HFF-Myc (cell line): ENCODE measurements around the gene TPRA1.
A peak's percentile ranks its signal among the peaks of the same experiment; 100 is the strongest.
"Not testable (repeated sequence)": the region's sequence is repeated elsewhere in the genome, so short reads cannot be mapped to it uniquely, and the experiment has no call there.

ENCODE experiments used
- DNase-seq: peaks from one replicate; pipeline ENCODE4 v3.0.0-alpha.2; 2011; ENCODE audit warnings: low read depth; ENCODE audit errors: extremely low read depth
- H3K4me3 ChIP-seq: replicated peaks from 2 replicates; pipeline ENCODE4 v1.5.1; 2011; ENCODE audit warnings: low read depth, mild to moderate bottlenecking, control low read depth, low read length
- TF ChIP-seq, protein P1 (sequence below): IDR thresholded peaks from 2 replicates; pipeline ENCODE4 v1.5.1; 2012; ENCODE audit warnings: mild to moderate bottlenecking, low read depth, low read length, control low read depth; ENCODE audit errors: missing control alignments

The TPRA1 gene

DNA sequence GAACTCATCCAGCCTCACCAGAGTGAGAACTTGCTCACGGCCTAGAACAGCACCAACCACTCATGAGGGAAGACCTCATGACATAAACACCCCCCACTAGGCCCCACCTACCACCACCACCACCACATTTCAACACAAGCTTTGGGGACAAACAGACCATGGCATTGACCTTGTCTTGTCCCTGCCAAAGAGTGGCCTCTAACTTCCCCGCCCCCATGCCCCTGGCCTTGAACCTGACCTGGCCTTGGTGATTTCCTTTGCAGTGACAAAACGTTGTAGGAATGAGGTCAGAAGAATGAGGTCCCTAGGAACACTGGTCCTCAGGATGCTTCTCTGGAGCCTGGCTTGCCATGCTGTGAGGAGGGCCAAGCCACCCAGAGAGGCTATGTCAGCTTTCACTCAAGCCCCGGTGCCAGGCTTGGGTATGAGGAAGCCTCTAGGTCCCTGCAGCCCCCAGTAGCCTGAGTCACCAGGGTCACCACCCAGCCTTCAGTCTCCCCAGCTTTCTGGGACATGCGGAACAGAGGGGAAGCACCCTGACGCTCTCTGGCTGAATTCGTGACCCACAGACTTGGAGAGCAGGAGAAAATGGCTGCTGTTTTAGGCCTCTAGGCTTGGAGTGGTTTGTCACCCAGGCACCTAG is 57.9 kb downstream of the TPRA1 start:
- DNase-seq = no peak
- TF ChIP-seq, protein P1, sequence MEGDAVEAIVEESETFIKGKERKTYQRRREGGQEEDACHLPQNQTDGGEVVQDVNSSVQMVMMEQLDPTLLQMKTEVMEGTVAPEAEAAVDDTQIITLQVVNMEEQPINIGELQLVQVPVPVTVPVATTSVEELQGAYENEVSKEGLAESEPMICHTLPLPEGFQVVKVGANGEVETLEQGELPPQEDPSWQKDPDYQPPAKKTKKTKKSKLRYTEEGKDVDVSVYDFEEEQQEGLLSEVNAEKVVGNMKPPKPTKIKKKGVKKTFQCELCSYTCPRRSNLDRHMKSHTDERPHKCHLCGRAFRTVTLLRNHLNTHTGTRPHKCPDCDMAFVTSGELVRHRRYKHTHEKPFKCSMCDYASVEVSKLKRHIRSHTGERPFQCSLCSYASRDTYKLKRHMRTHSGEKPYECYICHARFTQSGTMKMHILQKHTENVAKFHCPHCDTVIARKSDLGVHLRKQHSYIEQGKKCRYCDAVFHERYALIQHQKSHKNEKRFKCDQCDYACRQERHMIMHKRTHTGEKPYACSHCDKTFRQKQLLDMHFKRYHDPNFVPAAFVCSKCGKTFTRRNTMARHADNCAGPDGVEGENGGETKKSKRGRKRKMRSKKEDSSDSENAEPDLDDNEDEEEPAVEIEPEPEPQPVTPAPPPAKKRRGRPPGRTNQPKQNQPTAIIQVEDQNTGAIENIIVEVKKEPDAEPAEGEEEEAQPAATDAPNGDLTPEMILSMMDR = no peak
- H3K4me3 ChIP-seq = no peak overlapping the region

DNA sequence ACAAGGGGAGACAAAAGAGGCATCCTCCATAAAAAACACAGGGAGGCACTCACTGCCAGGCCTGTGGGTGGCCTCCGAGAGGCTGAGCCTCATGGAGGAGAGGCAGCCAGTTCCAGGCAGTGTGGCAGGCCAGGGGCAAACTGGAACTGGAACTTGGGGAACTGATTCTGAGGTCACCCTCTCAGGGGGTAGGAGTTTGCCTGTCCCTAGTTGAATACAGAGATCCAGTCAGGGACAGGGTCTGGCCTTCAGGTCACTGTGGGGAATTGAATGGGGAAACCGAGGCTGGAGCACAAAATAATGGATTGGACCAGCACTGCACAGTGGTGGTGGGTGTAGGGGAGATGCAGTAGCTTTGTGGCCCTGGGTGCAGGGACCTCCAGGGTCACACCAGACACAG is 58.7 kb downstream of the TPRA1 start:
- no peak for DNase-seq
- no peak overlapping the region for H3K4me3 ChIP-seq
- TF ChIP-seq, protein P1 = no peak

DNA sequence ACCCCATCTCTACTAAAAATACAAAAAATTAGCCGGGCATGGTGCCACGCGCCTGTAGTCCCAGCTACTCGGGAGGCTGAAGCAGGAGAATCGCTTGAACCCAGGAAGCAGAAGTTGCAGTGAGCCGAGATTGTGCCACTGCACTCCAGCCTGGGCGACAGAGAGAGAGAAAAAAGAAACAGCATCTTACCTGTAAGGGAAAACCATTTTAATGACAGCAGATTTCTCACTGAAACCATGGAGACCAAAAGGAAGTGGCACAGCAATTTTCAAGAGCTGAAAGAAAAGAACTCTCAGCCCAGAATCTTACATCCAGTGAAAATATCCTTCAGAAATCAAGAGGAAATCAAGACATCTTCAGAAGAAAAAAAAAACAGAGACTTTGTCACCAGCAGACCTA is 59.7 kb downstream of the TPRA1 start:
- DNase-seq, H3K4me3 ChIP-seq: not testable (repeated sequence)

DNA sequence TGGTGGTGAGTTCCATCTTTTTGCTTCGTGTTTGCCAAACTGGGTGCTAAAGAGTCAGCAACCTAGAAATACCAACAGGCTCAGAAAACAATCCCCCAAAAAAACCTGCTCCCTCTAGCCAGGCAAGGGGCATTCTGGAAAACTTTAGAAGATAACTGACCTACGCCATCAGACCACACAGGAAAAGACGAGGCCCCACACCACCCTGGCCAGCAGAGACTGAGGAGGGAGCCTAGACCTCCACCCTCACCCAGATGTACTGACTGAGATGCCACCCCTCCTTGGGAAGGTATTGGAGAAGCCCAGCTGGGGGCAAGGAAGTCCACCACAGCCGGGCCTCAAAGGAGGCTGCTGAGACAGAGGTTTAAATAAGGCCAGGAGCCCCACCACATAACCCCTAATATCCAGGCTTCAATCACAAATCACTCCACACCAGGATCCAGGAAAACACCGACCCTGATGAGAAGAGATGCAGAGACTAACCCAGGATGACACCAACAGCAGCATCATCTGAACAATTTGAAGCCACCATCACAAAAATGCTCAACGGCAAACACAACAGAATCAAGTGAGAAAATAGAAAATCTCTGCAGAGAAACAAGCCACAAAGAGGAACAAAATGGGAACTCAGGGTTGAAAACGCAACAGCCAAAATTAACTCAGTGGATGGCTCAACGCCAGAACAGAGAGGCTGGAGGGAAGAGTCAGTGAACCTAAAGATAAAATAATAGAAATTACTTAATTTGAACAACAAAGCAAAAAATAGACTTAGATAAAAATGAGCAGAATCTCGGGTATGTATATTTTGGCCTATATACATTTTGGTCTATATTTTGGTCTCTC is 61.0 kb downstream of the TPRA1 start:
- TF ChIP-seq, protein P1 = no peak
- H3K4me3 ChIP-seq = no peak overlapping the region
- no peak for DNase-seq

DNA sequence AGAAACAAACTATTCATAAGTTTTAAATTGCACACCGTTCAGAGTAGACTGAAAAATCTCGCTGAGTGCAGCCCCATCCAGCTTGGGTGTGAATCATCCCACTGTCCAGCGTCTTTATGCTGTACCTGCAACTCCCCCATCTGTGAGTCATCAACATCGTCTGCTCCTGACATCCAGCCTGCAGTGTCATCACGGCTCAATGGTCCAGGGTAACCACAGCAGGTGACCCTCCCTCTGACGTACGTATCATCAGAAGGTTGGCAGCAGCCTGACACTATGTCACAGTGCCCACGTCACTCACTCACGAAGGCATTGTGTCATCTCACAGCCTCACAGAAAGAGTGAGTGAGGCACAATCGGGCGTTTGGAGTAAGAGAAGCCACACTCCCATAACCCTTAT is 65.2 kb downstream of the TPRA1 start:
- peak; percentile 15 for DNase-seq
- H3K4me3 ChIP-seq = no peak overlapping the region
- TF ChIP-seq, protein P1 = no peak

DNA sequence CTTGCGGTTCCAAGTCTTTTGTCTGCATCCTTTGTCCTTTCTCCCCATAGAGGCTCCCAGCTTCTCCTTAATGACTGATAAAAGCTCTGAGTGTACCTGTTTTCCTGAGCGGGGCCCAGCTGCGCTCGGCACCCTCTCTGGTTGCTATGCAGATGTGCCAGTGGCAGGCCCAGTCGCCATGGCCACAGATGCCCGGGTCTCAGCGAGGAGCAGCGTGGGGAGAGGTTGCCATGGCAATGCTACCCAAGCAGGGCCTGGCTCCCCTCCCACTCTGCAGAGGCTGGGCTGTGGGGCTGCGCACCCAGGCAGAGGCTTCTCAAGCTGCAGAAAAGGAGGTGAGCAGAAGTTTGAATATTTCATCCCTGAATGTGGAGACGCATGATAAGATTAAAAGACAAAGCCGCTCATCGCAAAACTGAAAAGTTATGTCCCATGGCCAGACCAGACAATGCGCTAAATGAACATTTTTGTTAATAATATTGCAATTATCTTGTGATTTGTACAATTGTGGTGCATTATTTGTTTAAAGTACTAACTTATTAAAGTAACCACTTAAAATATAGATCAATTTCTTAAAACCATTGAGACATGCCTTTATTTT is 66.1 kb downstream of the TPRA1 start:
- no peak for DNase-seq
- no peak overlapping the region for H3K4me3 ChIP-seq
- TF ChIP-seq, protein P1 = no peak
